ENCODE data around the gene UBE3C. TPM values are rescaled to one million over a fixed set of nuclear protein-coding genes. Genes with fewer than 3 reads are reported as not detected.

Gene UBE3C
- total and polyA plus RNA-seq, 2 donors = 41.2 to 119 TPM

GRCh38 chr7:157210682-157211081 is 72.0 kb downstream of the UBE3C start:
- no peak overlapping the region for H3K27ac ChIP-seq (ENCODE audit: low read depth)
- H3K4me1 ChIP-seq (ENCODE audit: insufficient read depth) = no peaks in the 10 kb centered on the region
- DNase-seq (ENCODE audit: extremely low spot score) = no peak
- 88% methylated on average over 5 of the region's 5 CpGs for WGBS
- H3K36me3 ChIP-seq (ENCODE audit: insufficient read depth) = peaks cover 1% of the 10 kb centered on the region
- H3K4me3 ChIP-seq (ENCODE audit: low read depth, low read length) = no peak overlapping the region

GRCh38 chr7:157211690-157212089 is 73.0 kb downstream of the UBE3C start:
- Histone ChIP-seq H3K36me3 (ENCODE audit: insufficient read depth) (peaks cover 4% of the 10 kb centered on the region), H3K4me1 (ENCODE audit: insufficient read depth) (no peaks in the 10 kb centered on the region), H3K27ac (ENCODE audit: low read depth) (no peak overlapping the region), H3K4me3 (ENCODE audit: low read depth, low read length) (no peak overlapping the region)
- 42% methylated on average over 5 of the region's 5 CpGs for WGBS
- no peak for DNase-seq (ENCODE audit: extremely low spot score)

DNA sequence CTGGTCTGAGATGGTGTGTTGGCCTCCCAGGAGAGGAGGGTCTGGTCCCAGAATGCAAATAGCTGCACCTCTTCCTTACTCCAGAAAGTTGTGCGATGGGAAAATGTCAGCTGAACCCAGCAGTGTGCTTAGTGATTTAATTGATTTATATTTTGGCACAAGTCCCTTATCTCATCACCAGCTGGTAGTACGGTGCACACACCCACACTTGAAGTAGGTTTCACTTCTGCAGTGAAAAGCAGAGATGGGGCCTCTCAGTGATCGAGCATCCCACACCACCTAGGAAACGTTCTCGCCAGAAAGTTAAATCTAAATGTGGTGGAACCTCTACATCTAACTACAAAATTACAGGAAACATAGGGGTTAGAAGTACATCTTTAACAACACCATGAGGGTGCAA is 80.4 kb downstream of the UBE3C start:
- no peaks in the 10 kb centered on the region for H3K4me1 ChIP-seq (ENCODE audit: insufficient read depth)
- H3K27ac ChIP-seq (ENCODE audit: low read depth) = no peak overlapping the region
- H3K4me3 ChIP-seq (ENCODE audit: low read depth, low read length) = no peak overlapping the region
- H3K36me3 ChIP-seq (ENCODE audit: insufficient read depth) = peaks cover 6% of the 10 kb centered on the region
- 78% methylated on average over 5 of the region's 5 CpGs for WGBS
- DNase-seq (ENCODE audit: extremely low spot score) = no peak

GRCh38 chr7:157220916-157221569 is 82.3 kb downstream of the UBE3C start:
- H3K27ac ChIP-seq (ENCODE audit: low read depth) = no peak overlapping the region
- no peak overlapping the region for H3K4me3 ChIP-seq (ENCODE audit: low read depth, low read length)
- no peak for DNase-seq (ENCODE audit: extremely low spot score)
- H3K36me3 ChIP-seq (ENCODE audit: insufficient read depth) = peaks cover 3% of the 10 kb centered on the region
- no peaks in the 10 kb centered on the region for H3K4me1 ChIP-seq (ENCODE audit: insufficient read depth)
- 88% methylated on average over 8 of the region's 8 CpGs for WGBS

DNA sequence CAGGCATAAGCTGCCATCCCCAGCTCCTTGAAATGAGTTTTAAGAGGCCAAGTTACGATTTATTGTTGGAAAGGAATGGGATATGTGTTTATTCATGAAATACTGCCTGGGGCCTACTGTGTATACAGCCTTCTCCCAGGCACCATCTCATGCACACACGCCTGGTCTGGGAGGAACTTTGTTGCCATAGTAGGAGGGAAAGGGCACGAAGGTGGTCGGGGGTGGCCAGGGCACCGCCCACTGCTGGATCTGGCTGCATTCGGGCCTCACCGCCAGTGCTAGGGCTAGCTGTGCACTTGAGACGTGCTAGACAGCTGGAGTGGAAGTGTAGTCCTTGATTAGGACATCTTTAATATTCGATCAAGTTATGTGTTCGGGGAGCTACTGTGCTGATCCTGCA is 84.0 kb downstream of the UBE3C start:
- Histone ChIP-seq H3K36me3 (ENCODE audit: insufficient read depth) (peaks cover 3% of the 10 kb centered on the region), H3K4me3 (ENCODE audit: low read depth, low read length) (no peak overlapping the region), H3K4me1 (ENCODE audit: insufficient read depth) (no peaks in the 10 kb centered on the region), H3K27ac (ENCODE audit: low read depth) (no peak overlapping the region)
- 82% methylated on average over 10 of the region's 10 CpGs for WGBS
- DNase-seq (ENCODE audit: extremely low spot score) = no peak

DNA sequence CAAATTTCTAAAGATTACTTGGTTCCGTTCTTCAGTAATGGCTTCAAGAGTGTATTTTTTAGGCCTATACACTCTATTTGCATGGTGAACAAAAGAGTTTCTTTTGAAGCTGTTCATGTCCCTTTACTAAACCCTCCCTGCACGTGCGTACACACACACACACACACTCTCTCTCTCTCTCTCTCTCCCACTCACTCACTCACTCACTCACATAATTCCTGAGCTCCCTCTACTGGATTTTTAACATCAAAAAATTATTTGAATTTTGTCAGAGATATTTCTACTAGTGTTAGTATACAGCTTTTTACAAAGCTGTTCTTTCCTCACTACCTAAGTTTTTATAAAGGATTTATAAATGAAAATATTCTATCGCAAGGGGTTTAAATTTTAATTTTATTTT is 85.9 kb downstream of the UBE3C start:
- H3K27ac ChIP-seq (ENCODE audit: low read depth) = no peak overlapping the region

GRCh38 chr7:157228864-157229422 is 90.2 kb downstream of the UBE3C start:
- 78% methylated on average over 8 of the region's 8 CpGs for WGBS

More for the DNA sequence above, 85.9 kb downstream of the UBE3C start:
- no peak overlapping the region for H3K4me3 ChIP-seq (ENCODE audit: low read depth, low read length)
- peaks cover 3% of the 10 kb centered on the region for H3K36me3 ChIP-seq (ENCODE audit: insufficient read depth)
- H3K4me1 ChIP-seq (ENCODE audit: insufficient read depth) = no peaks in the 10 kb centered on the region
- no peak for DNase-seq (ENCODE audit: extremely low spot score)
- 67% methylated on average over 4 of the region's 4 CpGs for WGBS

DNA sequence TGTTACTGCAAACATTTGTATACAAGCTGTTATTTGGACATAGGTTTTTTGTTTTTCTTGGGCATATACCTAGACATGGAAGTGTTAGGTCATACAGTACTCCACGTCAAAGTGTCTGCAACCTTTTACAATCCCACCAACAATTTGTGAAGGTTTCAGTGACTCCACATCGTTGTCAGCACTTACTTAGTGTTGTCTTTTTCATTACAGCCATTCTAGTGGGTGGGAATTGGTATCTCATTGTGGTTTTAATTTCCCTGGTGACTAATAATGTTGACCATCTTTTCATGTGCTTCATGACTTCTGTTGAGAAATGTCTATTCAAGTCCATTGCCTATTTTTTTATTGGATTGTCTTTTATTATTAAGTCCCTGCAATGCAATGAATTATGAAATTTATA is 95.0 kb downstream of the UBE3C start:
- H3K4me1 ChIP-seq (ENCODE audit: insufficient read depth) = no peaks in the 10 kb centered on the region
- no peak for DNase-seq (ENCODE audit: extremely low spot score)
- H3K27ac ChIP-seq (ENCODE audit: low read depth) = no peak overlapping the region
- H3K36me3 ChIP-seq (ENCODE audit: insufficient read depth) = peaks cover 4% of the 10 kb centered on the region
- H3K4me3 ChIP-seq (ENCODE audit: low read depth, low read length) = no peak overlapping the region
- whole genome bisulfite sequencing = 75% methylated on average over 2 of the region's 2 CpGs

More at GRCh38 chr7:157228864-157229422, 90.2 kb downstream of the UBE3C start:
- no peak overlapping the region for H3K4me3 ChIP-seq (ENCODE audit: low read depth, low read length)
- DNase-seq (ENCODE audit: extremely low spot score) = no peak
- H3K27ac ChIP-seq (ENCODE audit: low read depth) = no peak overlapping the region
- no peaks in the 10 kb centered on the region for H3K36me3 ChIP-seq (ENCODE audit: insufficient read depth)
- H3K4me1 ChIP-seq (ENCODE audit: insufficient read depth) = no peaks in the 10 kb centered on the region

GRCh38 chr7:157234271-157234670 is 95.5 kb downstream of the UBE3C start:
- no peak overlapping the region for H3K4me3 ChIP-seq (ENCODE audit: low read depth, low read length)
- no peak for DNase-seq (ENCODE audit: extremely low spot score)
- 35% methylated on average over 5 of the region's 5 CpGs for WGBS
- no peaks in the 10 kb centered on the region for H3K4me1 ChIP-seq (ENCODE audit: insufficient read depth)
- H3K27ac ChIP-seq (ENCODE audit: low read depth) = no peak overlapping the region
- peaks cover 4% of the 10 kb centered on the region for H3K36me3 ChIP-seq (ENCODE audit: insufficient read depth)

GRCh38 chr7:157235357-157236333 is 96.9 kb downstream of the UBE3C start:
- DNase-seq (ENCODE audit: extremely low spot score) = no peak
- no peaks in the 10 kb centered on the region for H3K4me1 ChIP-seq (ENCODE audit: insufficient read depth)
- WGBS = 71% methylated on average over 2 of the region's 2 CpGs
- H3K36me3 ChIP-seq (ENCODE audit: insufficient read depth) = peaks cover 4% of the 10 kb centered on the region
- no peak overlapping the region for H3K4me3 ChIP-seq (ENCODE audit: low read depth, low read length)
- H3K27ac ChIP-seq (ENCODE audit: low read depth) = no peak overlapping the region

DNA sequence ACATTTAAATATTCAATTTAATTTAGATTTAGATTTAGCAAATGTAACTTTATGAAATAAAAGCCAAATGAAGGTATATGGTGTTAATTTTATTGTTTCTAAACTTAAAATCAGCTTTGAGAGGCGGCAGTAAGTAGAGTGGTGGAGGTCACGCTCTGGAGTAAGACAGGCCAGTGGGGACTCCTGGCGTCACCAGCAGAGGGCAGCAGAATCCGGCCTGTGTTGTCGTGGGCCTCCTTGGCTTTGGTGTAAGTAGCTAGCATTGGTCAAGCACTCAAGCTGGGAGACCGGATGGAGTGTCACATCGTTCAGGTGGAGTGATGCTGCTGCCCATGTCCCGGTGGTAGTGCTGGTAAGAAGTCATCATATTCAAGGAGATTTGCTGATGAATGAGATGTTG is 99.4 kb downstream of the UBE3C start:
- Histone ChIP-seq H3K4me3 (ENCODE audit: low read depth, low read length) (no peak overlapping the region), H3K4me1 (ENCODE audit: insufficient read depth) (no peaks in the 10 kb centered on the region), H3K36me3 (ENCODE audit: insufficient read depth) (peaks cover 4% of the 10 kb centered on the region), H3K27ac (ENCODE audit: low read depth) (no peak overlapping the region)
- DNase-seq (ENCODE audit: extremely low spot score) = no peak
- 90% methylated on average over 8 of the region's 8 CpGs for WGBS

DNA sequence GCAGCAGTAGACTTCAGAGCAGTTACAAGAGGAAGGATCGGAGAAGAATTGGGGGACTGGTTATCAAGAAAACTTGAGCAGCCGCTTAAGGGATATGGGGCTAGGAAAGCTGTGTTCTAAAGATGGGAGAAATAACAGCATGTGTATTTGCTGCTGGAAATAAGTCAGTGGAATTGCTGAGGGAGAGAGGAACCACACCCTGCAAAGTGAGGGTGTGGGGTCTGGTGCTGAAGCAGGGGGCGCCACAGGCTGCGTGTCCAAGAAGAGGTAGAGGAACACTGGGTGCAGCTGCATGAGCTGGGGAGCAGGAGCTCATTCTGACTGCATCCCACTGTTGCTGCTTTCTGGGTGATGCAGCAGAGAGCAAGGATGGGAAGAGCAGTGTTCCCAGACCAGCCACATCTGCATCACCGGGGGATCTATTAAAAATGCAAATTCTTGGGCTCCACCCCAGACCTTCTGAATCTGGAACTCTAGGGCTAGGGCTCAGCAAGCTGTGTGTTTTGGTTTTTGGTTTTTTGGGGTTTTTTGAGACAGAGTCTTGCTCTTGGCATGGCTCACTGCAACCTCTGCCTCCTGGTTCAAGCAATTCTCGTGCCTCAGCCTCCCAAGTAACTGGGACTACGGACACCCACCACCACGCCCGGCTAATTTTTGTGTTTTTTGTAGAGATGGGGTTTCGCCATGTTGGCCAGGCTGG is 101.0 kb downstream of the UBE3C start:
- no peak overlapping the region for H3K4me3 ChIP-seq (ENCODE audit: low read depth, low read length)
- 92% methylated on average over 10 of the region's 10 CpGs for WGBS
- no peak for DNase-seq (ENCODE audit: extremely low spot score)
- no peak overlapping the region for H3K27ac ChIP-seq (ENCODE audit: low read depth)
- H3K4me1 ChIP-seq (ENCODE audit: insufficient read depth) = no peaks in the 10 kb centered on the region
- no peaks in the 10 kb centered on the region for H3K36me3 ChIP-seq (ENCODE audit: insufficient read depth)

GRCh38 chr7:157241631-157242030 is 102.9 kb downstream of the UBE3C start:
- no peak for DNase-seq (ENCODE audit: extremely low spot score)
- Histone ChIP-seq H3K4me3 (ENCODE audit: low read depth, low read length) (no peak overlapping the region), H3K4me1 (ENCODE audit: insufficient read depth) (no peaks in the 10 kb centered on the region), H3K36me3 (ENCODE audit: insufficient read depth) (no peaks in the 10 kb centered on the region), H3K27ac (ENCODE audit: low read depth) (no peak overlapping the region)
- 97% methylated on average over 5 of the region's 5 CpGs for WGBS

Data from urinary bladder (tissue), 4 donors.